ENCODE measurements around the gene TRIM64.
"Not testable (repeated sequence)": the region's sequence is repeated elsewhere in the genome, so short reads cannot be mapped to it uniquely, and the experiment has no call there.

Gene TRIM64, protein sequence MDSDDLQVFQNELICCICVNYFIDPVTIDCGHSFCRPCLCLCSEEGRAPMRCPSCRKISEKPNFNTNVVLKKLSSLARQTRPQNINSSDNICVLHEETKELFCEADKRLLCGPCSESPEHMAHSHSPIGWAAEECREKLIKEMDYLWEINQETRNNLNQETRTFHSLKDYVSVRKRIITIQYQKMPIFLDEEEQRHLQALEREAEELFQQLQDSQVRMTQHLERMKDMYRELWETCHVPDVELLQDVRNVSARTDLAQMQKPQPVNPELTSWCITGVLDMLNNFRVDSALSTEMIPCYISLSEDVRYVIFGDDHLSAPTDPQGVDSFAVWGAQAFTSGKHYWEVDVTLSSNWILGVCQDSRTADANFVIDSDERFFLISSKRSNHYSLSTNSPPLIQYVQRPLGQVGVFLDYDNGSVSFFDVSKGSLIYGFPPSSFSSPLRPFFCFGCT

DNA sequence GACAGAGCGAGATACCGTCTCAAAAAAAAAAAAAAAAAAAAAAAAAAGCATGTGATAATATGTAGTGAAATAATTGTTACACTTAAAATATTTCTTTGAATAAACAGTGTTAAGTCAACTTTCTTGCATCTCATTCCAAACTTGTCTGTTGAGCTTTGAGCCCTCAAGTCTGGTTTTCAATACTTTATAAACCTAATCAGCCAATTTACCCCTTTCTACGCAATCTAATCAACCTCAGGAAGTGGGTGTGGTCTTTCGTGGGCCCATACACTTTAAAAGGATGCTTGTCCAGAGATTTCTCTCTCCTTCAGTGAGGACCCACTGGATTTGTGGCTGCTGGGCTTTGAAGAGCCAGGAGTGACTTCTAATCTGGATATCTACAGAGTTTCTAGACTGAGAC is at the start of gene TRIM64:
TRIM64 (plus strand) TSS at position 301 of the 400 bp plus-strand sequence. CDS start 2,467 bp downstream, outside the sequence.
- DNase-seq: not testable (repeated sequence)

DNA sequence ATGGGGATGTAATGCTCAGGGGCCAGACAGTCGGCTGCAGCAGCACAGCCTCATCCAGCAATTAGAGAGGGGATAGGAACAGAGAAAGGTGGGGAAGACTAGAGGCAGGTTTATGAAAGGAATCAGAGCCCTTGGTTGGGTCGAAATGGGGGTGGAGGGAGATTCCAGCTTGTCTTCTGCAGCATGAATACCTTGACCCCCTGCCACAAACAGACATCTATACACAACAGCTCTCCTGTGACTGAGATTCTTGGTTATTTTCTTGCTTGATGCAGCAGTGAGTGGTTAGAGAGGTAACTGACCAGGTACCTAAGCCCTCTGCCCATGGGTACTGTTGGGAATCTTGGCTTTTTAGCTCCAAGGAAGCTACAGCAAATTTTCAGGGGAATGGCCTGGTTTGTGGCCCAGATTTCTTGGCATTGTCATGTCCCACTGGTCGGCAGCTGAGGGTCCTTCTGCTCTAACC is 43.6 kb upstream of the TRIM64 start, which contains the start of gene TRIM49D1:
TRIM49D1 (minus strand) TSS at position 51 of the 466 bp plus-strand sequence. CDS start 4,535 bp downstream, outside the sequence.
- DNase-seq: no peak

- DNase-seq: not testable (repeated sequence)
Measured at GRCh38 chr11:89923764-89924163, 42.1 kb upstream of the TRIM64 start, which contains the start of gene TRIM49D2. TRIM49D2 (plus strand) TSS chr11:89924064; CDS start chr11:89926762, 2,698 bp downstream.

GRCh38 chr11:89960833-89961232 is 5.0 kb upstream of the TRIM64 start:
- DNase-seq: not testable (repeated sequence)

Measured in NCI-H2171 (cell line).